Gastroesophageal sphincter (tissue), 3 donors: ENCODE measurements around the gene DIRAS1.

ENCODE experiments used
- CTCF ChIP-seq, 4 experiments: fragments of 200-600 bp in 2 of 4; fragments of 450-650 bp in 2 of 4; sonication (generic) in 1 of 4; IDR thresholded peaks; one replicate each; pipeline ENCODE4 v1.5.1; 2017 to 2019; ENCODE audit warnings: antibody characterized with exemption in 4 of 4, mild to moderate bottlenecking in 2 of 4, moderate library complexity in 2 of 4
- EP300 ChIP-seq: sonication (generic); formaldehyde crosslinking; IDR thresholded peaks from one replicate; pipeline ENCODE4 v1.6.1; 2017; ENCODE audit warnings: antibody characterized with exemption, mild to moderate bottlenecking

DNA sequence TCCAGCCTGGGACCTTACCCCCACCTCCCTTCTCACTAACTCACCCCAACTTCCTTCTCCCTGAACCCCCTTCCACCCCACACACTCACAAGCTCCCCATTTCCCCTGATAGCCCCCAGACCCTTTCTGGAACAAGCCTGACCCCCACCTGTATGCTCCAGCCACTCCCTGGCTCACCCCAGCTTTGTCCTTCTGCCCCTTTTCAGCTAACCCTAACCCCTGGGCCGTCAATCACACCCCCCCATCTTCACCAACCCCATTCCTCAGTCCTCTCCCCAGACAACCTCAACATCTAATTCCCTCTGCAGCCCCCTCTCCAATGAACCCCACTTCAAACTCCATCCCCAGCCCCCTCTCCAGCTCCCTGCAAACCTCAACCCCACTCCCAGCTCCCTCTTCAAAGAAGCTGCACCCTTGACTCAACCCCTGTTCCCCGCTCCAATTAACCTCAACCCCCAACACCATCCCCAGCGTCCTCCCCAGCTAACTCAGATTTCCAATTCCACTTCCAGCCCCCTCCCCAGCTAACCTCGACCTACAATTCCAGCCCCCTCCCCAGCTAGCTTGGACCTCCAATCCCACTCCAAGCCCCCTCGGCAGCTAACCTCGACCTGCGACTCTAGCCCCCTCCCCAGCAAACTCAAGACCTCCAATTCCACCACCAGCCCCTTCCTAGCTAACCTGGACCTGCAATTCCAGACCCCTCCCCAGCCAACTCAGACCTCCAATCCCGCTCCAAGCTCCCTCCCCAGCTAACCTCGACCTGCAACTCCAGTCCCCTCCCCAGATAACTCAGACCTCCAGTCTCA lies 19.6 kb downstream of the DIRAS1 start:
- no peak for TF ChIP-seq CTCF (IDR thresholded peaks at IDR 0.05)
- no peak for TF ChIP-seq EP300
